Ureter (tissue), 1 donor: Measurements from ENCODE around the gene MSL1. TPM values are rescaled to one million over a fixed set of nuclear protein-coding genes. Genes with fewer than 3 reads are reported as not detected.
"Not testable (repeated sequence)": the region's sequence is repeated elsewhere in the genome, so short reads cannot be mapped to it uniquely, and the experiment has no call there.

Experiments used
- DNase-seq: peaks from one replicate; pipeline ENCODE4 v3.0.0-alpha.2; 2020; ENCODE audit warnings: low spot score
- total RNA-seq: library from RNA; stranded (reverse); gene quantifications from one replicate; pipeline ENCODE4 v1.2.4, GENCODE V29; 2023
- donor health status: DM: yes; HTN: yes; CAD: no.

The MSL1 gene
- total RNA-seq, 1 donor from 2014 or later, result 91.3 TPM

GRCh38 chr17:40124279-40125141 lies 2.7 kb downstream of the MSL1 start:
- no peak for DNase-seq

- no peak for DNase-seq
These were observed 7.7 kb downstream of the MSL1 start for GRCh38 chr17:40129498-40129897.

- no peak for DNase-seq
These were observed 8.7 kb downstream of the MSL1 start for GRCh38 chr17:40130352-40131042.

- DNase-seq, result no peak
These were observed 12.4 kb downstream of the MSL1 start for GRCh38 chr17:40134184-40134583.

GRCh38 chr17:40135817-40136216 lies 14.0 kb downstream of the MSL1 start:
- no peak for DNase-seq

GRCh38 chr17:40139566-40140058 lies 17.8 kb downstream of the MSL1 start:
- DNase-seq, result no peak

GRCh38 chr17:40143166-40143565 lies 21.4 kb downstream of the MSL1 start:
- DNase-seq, result not testable (repeated sequence)

GRCh38 chr17:40145476-40145875 lies 23.7 kb downstream of the MSL1 start:
- no peak for DNase-seq

GRCh38 chr17:40148527-40148926 lies 26.8 kb downstream of the MSL1 start:
- DNase-seq, result no peak

- no peak for DNase-seq
These were observed 28.5 kb downstream of the MSL1 start for GRCh38 chr17:40150276-40150675.

- no peak for DNase-seq
These were observed 29.7 kb downstream of the MSL1 start for GRCh38 chr17:40151414-40151963.

GRCh38 chr17:40153603-40154236 lies 31.9 kb downstream of the MSL1 start:
- no peak for DNase-seq

- no peak for DNase-seq
These were observed 36.2 kb downstream of the MSL1 start for GRCh38 chr17:40157973-40158372.

- no peak for DNase-seq
These were observed 36.8 kb downstream of the MSL1 start for GRCh38 chr17:40158438-40159013.

- no peak for DNase-seq
These were observed 37.7 kb downstream of the MSL1 start for GRCh38 chr17:40159456-40159855.

GRCh38 chr17:40167685-40168261 lies 46.0 kb downstream of the MSL1 start:
- DNase-seq, result no peak

- DNase-seq, result no peak
These were observed 46.6 kb downstream of the MSL1 start for GRCh38 chr17:40168262-40168832.

- DNase-seq, result no peak
These were observed 48.6 kb downstream of the MSL1 start for GRCh38 chr17:40170325-40170724.

GRCh38 chr17:40171750-40172149 lies 50.0 kb downstream of the MSL1 start:
- no peak for DNase-seq

- no peak for DNase-seq
These were observed 51.5 kb downstream of the MSL1 start for GRCh38 chr17:40173091-40173777.

GRCh38 chr17:40173778-40174135 lies 52.0 kb downstream of the MSL1 start:
- no peak for DNase-seq
